C4-2B (cell line): ENCODE measurements around the gene MYO1D.

ENCODE experiments used
- CTCF ChIP-seq: fragments of 450-650 bp; conservative IDR thresholded peaks from 2 replicates; pipeline ENCODE4 v1.5.1; 2017; ENCODE audit warnings: mild to moderate bottlenecking
- ZFX ChIP-seq: fragments of 450-650 bp; IDR thresholded peaks from 2 replicates; pipeline ENCODE4 v1.6.1; 2017

DNA sequence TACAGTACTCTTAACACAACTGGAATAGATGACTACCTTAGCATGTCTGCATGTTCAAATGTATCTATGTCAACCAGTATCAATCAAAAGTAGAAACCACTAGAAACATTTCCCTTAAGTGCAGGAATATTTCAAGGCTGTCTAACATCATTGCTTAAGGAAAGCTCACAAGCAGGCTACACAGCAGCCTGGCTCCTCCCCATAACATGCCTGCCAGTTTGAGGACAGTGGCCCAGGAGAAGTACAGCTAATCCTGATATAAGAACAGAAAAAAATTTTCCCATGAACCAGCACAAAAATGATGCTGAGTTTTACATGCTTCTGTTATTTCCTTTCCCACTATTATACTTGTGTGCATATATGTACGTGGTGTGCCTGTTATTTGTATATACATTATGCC lies 175.1 kb downstream of the MYO1D start:
- TF ChIP-seq CTCF (no peak), ZFX (no peak)
